HEK293T (cell line): Measurements from ENCODE around the gene SH3GL2.

Source experiments
- CTCF ChIA-PET: fragments of 350-600 bp; formaldehyde crosslinking; extraction: SDS; loops from one replicate; lab custom pipeline; 2021; ENCODE audit warnings: antibody characterized with exemption, inconsistent platforms; lab: Yijun Ruan, JAX
- POLR2A ChIA-PET: fragments of 350-600 bp; formaldehyde crosslinking; extraction: SDS; loops from one replicate; lab custom pipeline; 2020; ENCODE audit warnings: antibody characterized with exemption, inconsistent platforms; lab: Yijun Ruan, JAX
- DNase-seq: peaks from one replicate; pipeline ENCODE4 v3.0.0; 2012; ENCODE audit warnings: mixed read lengths; ENCODE audit errors: extremely low spot score
- ARNT ChIP-seq: fragments of 450-650 bp; IDR thresholded peaks from 2 replicates; pipeline ENCODE4 v1.6.1; 2017; ENCODE audit warnings: mild to moderate bottlenecking
- BHLHE40 ChIP-seq: fragments of 450-650 bp; IDR thresholded peaks from 2 replicates; pipeline ENCODE4 v1.6.1; 2016; ENCODE audit warnings: mild to moderate bottlenecking, moderate library complexity, borderline replicate concordance
- CTBP1 ChIP-seq: fragments of 450-650 bp; IDR thresholded peaks from 2 replicates; pipeline ENCODE4 v1.6.1; 2016; ENCODE audit warnings: borderline replicate concordance
- ELF4 ChIP-seq: fragments of 450-650 bp; IDR thresholded peaks from 2 replicates; pipeline ENCODE4 v1.6.1; 2017; ENCODE audit warnings: antibody characterized with exemption
- FOXA1 ChIP-seq: fragments of 450-650 bp; IDR thresholded peaks from 2 replicates; pipeline ENCODE4 v1.6.1; 2016; ENCODE audit warnings: mild to moderate bottlenecking
- FOXK2 ChIP-seq: fragments of 450-650 bp; IDR thresholded peaks from 2 replicates; pipeline ENCODE4 v1.6.1; 2016; ENCODE audit warnings: mild to moderate bottlenecking
- FOXM1 ChIP-seq: fragments of 450-650 bp; IDR thresholded peaks from 2 replicates; pipeline ENCODE4 v1.6.1; 2017; ENCODE audit warnings: mild to moderate bottlenecking, borderline replicate concordance
- HDGF ChIP-seq: fragments of 450-650 bp; IDR thresholded peaks from 2 replicates; pipeline ENCODE4 v1.6.1; 2017; ENCODE audit warnings: antibody characterized with exemption, borderline replicate concordance
- L3MBTL2 ChIP-seq: fragments of 450-650 bp; conservative IDR thresholded peaks from 2 replicates; pipeline ENCODE4 v1.6.1; 2016; ENCODE audit warnings: mild to moderate bottlenecking
- LEF1 ChIP-seq: fragments of 450-650 bp; IDR thresholded peaks from 2 replicates; pipeline ENCODE4 v1.6.1; 2017; ENCODE audit warnings: mild to moderate bottlenecking, borderline replicate concordance
- NFRKB ChIP-seq: fragments of 450-650 bp; IDR thresholded peaks from 2 replicates; pipeline ENCODE4 v1.6.1; 2016; ENCODE audit warnings: mild to moderate bottlenecking, moderate library complexity
- SP1 ChIP-seq: fragments of 450-650 bp; IDR thresholded peaks from 2 replicates; pipeline ENCODE4 v1.6.1; 2017
- SUZ12 ChIP-seq: fragments of 450-650 bp; IDR thresholded peaks from 2 replicates; pipeline ENCODE4 v1.6.1; 2016; ENCODE audit warnings: mild to moderate bottlenecking
- TARDBP ChIP-seq: fragments of 450-650 bp; IDR thresholded peaks from 2 replicates; pipeline ENCODE4 v1.6.1; 2016
- ZNF384 ChIP-seq: fragments of 450-650 bp; IDR thresholded peaks from 2 replicates; pipeline ENCODE4 v1.6.1; 2016
- TF ChIP-seq, protein P1 (sequence below): fragments of 450-650 bp; IDR thresholded peaks from 2 replicates; pipeline ENCODE4 v1.6.1; 2016

The SH3GL2 gene

DNA sequence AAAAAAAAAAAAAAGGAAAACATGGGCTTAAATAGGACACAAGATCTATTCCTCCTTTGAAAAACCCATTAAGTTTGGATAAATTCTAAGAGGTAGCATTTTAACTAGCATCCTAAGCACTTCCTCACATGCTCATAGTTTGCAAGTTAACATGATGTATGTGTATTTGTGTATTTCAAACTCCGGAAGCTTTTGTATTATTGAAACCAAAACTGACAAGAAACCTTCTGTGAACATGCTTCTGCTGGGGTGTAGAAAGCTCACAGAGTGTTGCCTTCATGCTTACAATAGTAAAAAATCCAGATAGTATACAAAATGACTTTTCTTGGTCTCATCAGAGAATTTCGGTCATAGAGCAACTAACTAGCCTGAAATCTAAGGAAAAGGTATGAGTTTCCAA, 103.8 kb downstream of the SH3GL2 start:
- no peak for DNase-seq
- no peak for TF ChIP-seq ARNT
- no peak for TF ChIP-seq ELF4
- TF ChIP-seq L3MBTL2 = no peak
- TF ChIP-seq, protein P1, sequence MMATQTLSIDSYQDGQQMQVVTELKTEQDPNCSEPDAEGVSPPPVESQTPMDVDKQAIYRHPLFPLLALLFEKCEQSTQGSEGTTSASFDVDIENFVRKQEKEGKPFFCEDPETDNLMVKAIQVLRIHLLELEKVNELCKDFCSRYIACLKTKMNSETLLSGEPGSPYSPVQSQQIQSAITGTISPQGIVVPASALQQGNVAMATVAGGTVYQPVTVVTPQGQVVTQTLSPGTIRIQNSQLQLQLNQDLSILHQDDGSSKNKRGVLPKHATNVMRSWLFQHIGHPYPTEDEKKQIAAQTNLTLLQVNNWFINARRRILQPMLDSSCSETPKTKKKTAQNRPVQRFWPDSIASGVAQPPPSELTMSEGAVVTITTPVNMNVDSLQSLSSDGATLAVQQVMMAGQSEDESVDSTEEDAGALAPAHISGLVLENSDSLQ = no peak
- TF ChIP-seq HDGF = no peak
- no peak for TF ChIP-seq CTBP1
- no peak for TF ChIP-seq BHLHE40
- no peak for TF ChIP-seq FOXK2
- TF ChIP-seq FOXM1 = no peak
- TF ChIP-seq SUZ12 = no peak
- TF ChIP-seq LEF1 = no peak
- no peak for TF ChIP-seq NFRKB
- no peak for TF ChIP-seq ZNF384
- no peak for TF ChIP-seq TARDBP
- TF ChIP-seq SP1 = no peak
- TF ChIP-seq FOXA1 = no peak
- CTCF ChIA-PET = no interaction called here
- POLR2A ChIA-PET = no interaction called here

DNA sequence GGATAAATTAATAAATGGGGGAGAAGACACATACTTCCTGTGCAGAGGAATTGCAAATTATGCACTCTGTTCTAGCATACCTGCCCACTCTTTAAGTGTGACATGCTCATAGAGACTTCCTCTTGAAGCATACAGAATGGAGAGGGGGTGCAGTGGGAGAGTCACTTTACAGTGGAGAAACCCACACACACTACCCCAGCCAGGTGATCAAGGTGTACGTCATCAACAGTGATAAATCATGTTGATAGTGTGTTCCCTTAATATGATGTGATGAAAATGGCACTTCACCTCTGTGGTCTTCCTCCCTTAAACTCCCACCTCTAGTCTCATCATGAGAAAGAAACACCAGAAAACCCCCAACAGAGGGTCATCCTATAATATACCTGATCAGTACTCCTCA, 110.0 kb downstream of the SH3GL2 start:
- CTCF ChIA-PET = no interaction called here
- TF ChIP-seq CTBP1 = no peak
- TF ChIP-seq ELF4 = no peak
- TF ChIP-seq BHLHE40 = no peak
- no peak for TF ChIP-seq ARNT
- POLR2A ChIA-PET = no interaction called here

DNA sequence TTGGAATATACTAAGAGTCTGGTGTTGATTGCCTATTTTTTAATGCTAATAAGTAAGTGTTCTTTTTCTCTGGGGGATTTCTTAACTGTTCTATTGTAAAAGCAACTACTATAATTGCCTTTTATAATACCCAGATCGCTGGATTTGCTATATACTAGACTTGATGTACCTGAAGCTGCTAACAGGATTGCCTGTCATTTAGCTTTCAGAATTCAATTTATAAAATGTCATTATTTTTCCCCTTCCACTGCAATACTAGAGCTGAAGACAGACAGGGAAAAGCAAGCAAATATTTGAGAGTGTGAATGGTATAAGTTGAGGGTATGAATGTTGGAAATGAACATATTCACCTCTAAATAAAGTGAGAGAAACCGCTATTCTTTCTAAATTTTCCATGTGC, 115.5 kb downstream of the SH3GL2 start:
- CTCF ChIA-PET = no interaction called here
- TF ChIP-seq FOXK2 (no peak), ARNT (no peak), HDGF (no peak), SP1 (no peak), BHLHE40 (no peak), LEF1 (no peak), ZNF384 (no peak), NFRKB (no peak), SUZ12 (no peak), FOXA1 (no peak), FOXM1 (no peak), CTBP1 (no peak), L3MBTL2 (no peak)
- TF ChIP-seq, protein P1 = no peak

More for the DNA sequence above, 110.0 kb downstream of the SH3GL2 start:
- DNase-seq = no peak

DNA sequence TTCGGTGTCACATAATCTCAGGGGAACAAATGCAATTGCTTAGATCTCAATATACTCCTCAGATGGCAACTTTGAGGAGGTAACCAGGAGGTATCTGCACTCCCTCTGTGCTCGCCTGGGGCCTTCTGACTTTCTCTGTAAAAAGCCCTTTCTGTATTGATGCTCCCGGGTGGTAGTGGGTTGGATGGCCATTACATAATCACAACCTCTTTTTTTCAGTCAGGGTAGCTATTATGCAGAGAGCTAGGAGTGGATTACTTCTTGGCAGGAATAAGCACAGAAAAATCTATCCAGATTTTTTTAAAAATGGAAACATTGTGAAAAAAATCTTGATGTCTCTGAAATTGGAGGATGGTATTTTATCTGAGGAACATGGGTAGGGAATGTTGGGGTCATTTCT, 116.6 kb downstream of the SH3GL2 start:
- POLR2A ChIA-PET = no interaction called here
- CTCF ChIA-PET = no interaction called here
- TF ChIP-seq L3MBTL2 (no peak), TARDBP (no peak), BHLHE40 (no peak), NFRKB (no peak), CTBP1 (no peak), SP1 (no peak), ZNF384 (no peak), SUZ12 (no peak), FOXK2 (no peak), LEF1 (no peak), FOXA1 (no peak), HDGF (no peak), ARNT (no peak), ELF4 (no peak), FOXM1 (no peak)
- TF ChIP-seq, protein P1 = no peak

More for the DNA sequence above, 115.5 kb downstream of the SH3GL2 start:
- POLR2A ChIA-PET = no interaction called here
- no peak for DNase-seq

DNA sequence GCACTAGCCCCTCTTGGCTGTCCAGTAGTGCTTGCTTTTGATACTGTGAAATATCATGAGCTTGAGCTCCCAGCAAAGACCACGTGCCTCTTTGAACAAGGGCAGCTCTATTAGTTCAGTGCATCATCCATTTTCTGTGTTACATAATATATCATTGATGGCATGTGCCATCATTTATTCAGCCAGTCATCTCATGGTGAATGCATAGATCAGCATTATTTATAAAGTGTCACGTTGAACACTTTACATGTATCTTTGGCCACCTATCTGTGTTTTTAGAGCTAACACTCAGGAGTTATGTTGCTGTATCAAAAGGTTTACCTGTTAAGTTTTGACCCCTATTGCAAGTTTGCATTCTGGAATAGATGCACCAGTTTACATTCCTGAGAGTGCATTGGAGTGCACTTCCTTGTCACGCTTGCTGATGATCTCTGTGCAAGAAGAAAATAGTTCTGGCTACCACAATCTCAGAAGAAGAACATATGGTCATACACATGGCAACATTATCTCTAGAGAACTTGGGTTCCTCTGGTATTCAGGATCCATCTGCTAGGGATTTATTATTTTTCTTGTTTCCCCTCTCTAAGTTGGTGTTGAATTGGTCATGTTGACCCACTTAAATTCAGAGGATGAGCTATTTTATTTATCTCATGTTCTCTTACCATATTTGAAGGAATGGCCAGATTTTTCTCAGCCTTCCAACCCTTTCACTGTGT, 120.9 kb downstream of the SH3GL2 start:
- POLR2A ChIA-PET = no interaction called here
- CTCF ChIA-PET = no interaction called here
- DNase-seq = no peak
- no peak for TF ChIP-seq BHLHE40
- TF ChIP-seq SUZ12 = no peak
- no peak for TF ChIP-seq ARNT
- no peak for TF ChIP-seq TARDBP
- TF ChIP-seq FOXK2 = no peak
- TF ChIP-seq FOXA1 = no peak
- TF ChIP-seq FOXM1 = no peak
- TF ChIP-seq SP1 = no peak
- no peak for TF ChIP-seq L3MBTL2
- no peak for TF ChIP-seq HDGF
- TF ChIP-seq CTBP1 = no peak
- no peak for TF ChIP-seq ELF4
- TF ChIP-seq, protein P1 = no peak
- TF ChIP-seq ZNF384 = no peak
- TF ChIP-seq NFRKB = no peak
- no peak for TF ChIP-seq LEF1

More for the DNA sequence above, 116.6 kb downstream of the SH3GL2 start:
- DNase-seq = no peak
